CD4-positive, alpha-beta T cell treated with Interferon alpha-2 for 1 hour (primary cell): Measurements from ENCODE around the gene OPN4.

ENCODE experiments used
- DNase-seq, 2 donors: peaks; one replicate each; pipeline ENCODE4 v3.0.0-alpha.2; 2020 to 2022

The OPN4 gene

DNA sequence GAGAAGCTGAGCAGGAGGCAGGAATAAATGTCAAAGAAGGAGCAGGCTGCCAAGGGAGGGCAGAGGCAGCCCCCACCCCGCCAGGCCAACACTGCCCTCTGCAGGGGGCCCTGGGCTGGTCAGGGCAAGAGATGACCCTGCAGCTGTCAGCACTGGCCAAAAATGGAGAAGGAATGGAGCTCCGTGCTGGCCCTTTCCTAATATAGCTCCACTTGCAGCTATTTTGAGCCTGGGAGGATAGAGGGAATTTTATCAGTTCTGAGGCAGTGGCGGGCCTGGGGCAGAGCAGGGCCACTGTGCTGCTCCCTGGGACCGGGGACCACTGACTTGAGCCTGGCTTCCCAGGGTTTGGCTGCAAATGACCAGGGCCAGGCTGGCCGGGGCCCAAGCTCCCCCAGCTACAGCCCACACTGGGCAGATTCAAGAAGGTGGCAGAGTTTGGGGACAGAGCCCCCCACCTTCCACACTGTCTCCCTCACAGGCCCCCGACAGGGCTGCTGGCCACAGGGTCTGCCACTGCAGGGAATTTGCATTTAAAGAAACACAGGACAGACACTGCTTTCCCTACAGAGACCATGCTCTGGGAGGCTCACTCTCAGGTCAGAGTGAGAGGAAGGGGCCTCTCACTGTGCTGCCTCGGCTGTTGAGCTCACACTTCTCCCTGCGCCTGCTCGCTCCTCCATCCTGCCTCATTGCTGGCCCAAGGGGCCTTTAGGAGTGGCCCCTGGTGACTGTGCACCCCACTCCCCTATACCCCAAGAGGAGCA is 30.2 kb downstream of the OPN4 start:
- DNase-seq = no peak

DNA sequence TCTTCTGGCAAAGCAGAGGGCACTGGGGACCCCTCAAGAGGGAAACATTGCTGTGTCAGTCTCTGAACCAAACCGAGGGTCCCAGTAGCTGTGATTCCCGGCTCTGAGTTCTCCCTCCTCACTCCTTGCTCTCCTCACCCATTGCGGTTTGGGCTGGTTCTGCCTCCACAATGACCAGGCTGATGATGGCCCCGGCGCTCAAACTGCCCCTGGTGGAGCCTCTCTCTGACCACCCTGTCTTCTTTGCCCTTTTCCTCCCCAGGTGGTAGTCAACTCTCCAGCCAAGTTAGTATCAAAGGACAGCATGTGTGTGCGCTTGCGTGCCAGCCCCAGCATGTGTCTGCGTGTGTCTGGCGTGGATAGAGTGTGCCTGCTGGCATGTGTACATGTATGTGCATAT is 31.1 kb downstream of the OPN4 start:
- DNase-seq = no peak

DNA sequence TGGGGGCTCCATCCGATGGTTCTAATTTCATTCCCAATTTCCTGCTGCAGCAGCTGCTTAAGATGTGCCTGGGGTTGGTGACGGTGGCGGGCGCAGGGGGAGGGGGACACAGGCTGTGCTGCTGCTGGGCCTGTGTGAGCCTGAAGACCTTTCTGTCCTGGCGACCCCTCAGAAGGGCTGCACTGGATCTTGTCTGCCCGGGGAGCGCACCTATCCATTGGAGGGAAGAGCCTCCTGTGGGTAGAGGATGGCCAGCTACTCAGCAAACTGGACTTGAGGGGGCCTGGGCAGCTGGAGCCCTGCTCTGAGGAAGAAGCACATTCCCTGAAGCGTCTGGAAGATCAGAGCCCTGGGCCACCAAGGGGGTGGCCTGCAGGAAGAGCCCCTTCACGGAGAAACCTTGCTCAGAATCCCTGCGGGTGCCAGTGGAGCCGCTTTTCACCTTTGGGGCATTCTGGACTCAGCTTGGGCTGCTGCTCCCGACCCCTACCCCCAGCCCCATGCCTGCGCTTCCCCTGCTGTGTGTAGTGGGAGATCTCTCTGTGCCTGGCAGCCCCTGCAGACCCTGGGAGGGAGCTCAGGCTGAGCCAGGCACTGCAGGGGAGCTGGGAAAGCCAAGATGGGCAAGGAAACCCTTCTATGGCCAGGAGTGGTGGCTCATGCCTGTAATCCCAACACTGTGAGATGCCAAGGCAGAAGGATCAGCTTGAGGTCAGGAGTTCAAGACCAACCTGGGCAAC is 31.7 kb downstream of the OPN4 start:
- no peak for DNase-seq

DNA sequence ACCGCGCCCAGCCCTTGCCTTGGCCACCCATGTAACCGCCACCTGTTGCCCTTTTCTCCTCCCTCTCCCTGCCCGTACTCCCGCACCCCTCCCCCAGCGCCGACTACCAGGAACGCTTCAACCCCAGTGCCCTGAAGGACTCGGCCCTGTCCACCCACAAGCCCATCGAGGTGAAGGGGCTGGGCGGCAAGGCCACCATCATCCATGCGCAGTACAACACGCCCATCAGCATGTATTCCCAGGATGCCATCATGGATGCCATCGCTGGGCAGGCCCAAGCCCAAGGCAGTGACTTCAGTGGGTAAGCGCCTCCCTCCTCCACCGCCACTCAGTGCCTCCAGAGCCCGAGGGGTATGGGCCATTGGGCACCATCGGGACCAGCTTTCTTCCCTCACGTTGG is 32.6 kb downstream of the OPN4 start:
- DNase-seq = no peak

DNA sequence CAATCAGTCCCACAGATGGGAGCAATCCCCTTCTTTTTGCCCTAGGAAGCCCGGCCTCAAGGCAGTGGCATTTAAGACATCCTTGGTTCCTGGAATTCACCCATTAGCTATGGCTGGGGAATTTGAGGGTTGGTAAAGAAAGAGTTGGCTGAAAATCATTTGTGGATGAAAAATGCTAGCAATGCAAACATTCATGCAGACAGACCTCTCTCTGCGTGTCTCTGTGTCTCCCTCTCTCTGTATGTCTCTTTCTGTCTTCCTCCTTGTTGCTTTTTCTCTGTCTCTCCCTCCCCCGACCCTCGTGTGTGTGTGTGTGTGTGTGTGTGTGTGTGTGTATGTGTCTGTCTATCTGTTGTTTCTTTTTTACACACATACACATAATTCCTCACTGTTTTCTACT is 33.4 kb downstream of the OPN4 start:
- no peak for DNase-seq

DNA sequence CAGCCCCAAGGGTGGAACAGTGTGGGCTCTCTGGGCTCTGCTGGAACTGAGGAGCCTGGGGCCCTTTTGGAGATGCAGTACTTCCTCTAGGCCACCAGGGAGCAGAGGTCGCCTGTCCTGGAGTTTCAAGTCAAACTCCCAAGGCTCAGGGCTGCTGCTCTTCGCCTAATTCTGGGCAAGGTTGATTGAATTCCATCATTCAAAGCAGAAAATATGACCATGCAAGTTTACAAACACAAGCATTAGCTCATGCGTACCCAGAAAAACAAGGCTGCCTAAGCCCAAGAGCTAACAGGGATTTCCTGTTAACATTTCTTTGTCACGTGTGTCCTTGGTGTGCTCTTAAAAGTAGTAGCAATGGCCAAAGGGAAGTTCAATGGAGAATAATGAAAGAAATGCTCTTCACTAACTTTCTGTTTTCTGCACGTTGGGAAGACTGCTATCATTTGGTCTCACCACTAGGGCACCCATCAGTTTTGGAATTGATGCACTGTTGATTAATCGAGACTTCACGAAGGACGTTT is 34.1 kb downstream of the OPN4 start:
- peak; percentile 46 to 65 for DNase-seq

DNA sequence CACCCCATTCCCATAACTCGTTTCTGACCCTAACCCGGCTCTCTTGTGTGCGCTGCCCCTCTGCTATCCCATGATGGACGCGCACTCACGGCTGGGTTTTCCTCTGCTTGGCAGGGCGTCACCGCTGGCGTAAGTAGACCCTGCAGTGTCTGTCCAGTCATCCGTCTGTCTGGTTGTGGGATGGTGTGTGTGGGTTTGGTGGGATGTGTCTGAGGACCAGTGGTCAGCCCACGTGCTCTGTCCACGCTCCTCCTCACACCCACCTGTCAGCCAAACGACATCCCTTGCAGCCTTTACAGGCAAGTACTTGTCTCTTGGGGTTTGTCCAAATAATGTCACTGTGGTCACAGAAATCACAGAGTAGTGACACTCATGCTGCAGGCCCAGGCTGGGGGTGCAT is 34.8 kb downstream of the OPN4 start:
- no peak for DNase-seq

DNA sequence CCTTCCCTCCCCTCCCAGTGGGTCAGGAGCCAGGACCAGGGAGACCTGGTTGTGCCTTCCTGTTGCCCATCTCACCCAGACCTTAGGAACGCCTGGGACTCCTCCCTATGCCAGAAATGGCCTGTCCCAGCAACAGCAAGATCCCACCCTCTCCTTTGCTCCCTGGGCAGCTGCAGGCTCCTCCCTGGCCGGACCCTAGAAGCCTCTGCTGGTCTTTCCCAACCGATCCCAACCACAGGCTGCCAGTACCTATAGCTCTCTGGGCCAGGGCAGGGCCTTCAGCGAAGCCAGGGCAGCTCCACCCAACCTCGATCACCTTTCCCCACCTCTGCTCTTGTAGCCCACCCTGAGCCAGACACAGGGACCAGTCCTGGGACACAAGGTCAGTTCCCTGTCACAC is 35.9 kb downstream of the OPN4 start:
- DNase-seq = no peak

DNA sequence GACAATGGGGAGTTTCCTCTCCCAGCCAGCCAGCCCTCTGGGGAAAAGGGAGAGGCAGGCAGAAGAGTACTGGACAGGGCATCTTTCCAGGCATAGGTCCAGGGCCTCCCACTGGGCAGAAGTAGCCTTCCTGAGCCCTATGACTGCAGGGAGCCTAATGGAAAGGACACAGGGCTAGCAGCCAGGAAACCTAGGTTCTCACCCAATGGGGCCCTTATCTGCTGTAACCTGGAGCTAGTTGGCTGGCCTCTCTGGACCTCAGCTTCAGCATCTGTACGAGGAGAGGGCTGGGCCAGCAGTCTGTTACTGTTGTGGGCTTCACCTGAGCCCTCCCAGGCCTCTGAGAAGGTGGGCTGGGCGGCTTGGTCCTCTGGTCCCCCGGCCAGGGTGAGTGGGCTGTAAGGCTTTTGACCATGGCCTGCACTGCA is 36.3 kb downstream of the OPN4 start:
- no peak for DNase-seq

DNA sequence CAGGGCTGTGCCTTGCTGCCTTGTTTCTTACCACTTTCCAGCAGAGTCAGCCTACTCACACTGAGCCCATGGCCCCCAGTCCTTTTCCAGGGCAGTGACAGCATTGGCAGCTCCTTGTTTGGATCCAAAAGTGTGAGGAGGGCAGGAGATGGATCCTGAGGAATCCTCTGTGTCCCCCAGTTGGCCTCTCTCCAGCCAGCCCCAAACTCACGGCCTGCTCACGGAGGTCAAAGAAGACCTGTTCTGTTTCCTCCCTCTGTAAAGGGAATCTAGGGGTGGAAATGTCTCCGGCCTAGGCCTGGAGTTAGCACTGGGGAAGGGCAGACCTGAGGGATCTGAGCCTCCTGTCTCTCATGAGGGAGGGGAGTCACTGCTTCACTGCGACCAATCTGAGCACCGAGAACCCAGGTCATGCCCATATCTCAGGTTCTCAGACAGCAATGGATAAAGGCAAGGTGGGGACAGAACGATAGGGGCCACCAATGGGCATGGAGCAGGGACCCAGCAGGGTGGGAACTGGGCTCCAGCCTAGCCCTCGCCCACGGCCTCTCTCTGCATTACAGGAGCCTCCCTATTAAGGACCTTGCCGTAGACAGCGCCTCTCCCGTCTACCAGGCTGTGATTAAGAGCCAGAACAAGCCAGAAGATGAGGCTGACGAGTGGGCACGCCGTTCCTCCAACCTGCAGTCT is 37.1 kb downstream of the OPN4 start:
- DNase-seq = no peak

DNA sequence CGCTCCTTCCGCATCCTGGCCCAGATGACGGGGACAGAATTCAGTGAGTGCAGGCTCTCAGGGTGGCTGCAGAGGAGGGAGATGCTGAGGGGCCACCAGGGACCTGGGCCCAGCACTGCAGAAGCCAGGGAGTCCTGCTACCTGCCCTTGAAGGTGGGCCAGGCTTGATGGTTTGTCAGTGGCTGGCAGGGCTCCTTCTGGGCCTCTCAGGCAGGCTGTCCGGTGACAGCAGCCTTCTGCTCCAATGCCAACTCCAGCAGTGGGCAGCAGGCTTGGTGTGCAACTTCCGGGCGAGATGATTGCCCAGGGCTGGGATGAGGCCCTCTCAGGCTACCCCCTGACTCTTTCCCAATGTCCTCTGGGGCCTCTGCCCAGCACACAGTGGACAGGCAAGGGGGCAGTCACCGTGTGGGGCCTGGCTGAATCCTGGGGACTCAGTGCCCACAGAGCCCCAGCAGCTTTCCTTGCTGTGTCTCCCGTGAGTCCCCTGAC is 37.7 kb downstream of the OPN4 start:
- DNase-seq = no peak

DNA sequence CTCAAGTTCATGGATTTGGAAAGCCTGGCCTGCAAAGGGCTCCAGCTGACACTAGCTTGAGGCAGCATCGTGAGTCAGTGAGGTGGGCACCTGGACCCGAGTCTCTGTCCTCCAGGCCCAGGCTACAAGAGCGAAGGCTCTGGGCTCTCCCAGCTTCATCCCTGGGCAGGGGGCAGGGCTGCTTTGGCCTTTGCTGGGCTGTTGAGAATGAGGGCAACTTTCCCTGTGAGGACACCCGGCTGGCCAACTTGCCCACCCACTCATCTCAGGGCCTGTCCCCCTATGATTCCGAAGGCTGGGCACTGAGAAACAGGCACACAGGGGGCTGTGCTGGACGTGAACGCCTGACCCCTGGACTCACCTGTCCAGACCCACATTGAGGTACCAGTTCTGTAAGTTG is 38.3 kb downstream of the OPN4 start:
- no peak for DNase-seq

DNA sequence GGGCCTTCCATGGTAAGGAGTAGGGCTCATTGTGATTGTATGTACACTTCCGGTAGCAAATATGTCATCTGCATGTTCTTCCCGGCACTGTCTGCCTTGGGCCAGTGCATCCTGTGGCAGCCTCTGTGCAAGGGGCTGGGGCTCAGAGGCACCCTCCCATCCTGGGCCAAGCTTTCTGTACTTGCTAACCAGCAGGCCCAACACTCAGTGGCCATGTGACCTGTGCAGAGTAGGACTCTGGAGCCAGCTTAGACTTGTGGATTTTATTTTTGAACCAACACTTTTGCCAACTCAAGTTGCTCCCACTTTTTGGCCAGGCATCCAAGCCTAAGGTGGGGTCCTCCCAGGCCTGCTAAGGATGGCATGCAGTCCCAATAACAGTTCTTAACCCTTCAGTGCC is 38.9 kb downstream of the OPN4 start:
- no peak for DNase-seq

DNA sequence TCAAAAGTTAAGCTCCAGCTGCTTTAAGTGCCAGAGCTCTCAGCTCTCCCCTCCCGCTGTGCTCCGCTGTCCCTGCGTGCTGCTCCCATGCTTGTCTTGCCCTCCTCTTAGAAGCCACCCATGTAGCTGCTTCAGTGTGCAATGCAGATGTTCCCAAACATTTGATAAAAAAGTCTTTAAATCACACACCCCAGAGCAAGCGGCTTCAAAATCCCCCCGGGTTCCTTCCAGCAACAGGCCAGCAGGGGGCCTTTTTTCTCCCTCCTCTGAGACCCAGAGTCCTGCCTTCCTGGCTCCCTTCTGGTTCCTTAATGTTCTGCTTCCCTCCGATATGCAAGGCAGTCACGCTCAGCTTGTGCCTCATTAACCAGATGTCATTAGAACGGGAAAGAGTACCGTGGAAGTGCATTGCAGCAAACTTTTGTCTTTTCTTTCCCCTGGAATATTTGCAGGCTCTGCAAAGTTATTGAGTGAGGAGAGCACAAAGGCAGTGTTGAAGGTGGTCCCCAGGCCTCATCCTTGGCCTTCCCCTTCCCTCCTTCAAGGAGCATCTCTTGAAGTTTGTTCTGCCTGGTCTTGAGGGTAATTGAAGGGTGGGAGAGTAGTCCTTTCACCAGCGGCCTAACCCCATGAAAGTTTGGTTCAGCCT is 39.5 kb downstream of the OPN4 start:
- peak; percentile 10 to 39 for DNase-seq

DNA sequence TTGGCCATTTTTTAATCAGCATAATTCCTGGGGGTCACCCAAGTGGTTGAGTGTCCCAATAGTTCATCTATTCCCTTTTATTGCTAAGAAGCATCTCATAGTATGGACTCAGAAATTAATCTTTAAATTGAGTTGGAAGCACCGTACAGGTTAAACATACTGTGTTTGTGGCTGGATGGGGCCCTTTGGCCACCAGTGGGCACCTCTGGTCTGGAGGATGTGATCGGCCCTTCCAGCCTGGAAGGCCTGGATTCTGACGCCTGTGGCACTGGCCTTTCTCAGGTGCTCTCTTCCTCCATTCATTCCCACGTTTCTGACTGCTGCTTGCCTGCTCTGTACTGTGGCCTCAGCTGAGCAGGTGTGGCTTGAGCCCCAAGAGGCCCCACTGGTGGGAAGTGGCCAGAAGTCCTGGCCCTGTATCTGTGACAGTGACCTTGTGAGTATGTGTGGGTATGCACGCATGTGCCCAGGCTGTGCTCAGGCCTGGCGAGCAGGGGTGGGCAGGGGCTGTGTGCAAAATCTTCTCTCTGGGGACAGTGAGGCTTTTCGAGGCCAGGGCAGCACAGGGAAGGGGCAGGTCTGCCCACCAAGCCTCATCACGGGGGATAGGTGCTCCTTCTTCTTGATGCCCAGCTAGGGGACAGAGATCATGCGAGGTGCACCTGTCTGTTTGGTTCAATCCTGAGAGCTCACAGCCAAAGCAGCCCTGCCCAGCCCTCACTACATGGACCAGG is 44.0 kb downstream of the OPN4 start:
- no peak for DNase-seq

DNA sequence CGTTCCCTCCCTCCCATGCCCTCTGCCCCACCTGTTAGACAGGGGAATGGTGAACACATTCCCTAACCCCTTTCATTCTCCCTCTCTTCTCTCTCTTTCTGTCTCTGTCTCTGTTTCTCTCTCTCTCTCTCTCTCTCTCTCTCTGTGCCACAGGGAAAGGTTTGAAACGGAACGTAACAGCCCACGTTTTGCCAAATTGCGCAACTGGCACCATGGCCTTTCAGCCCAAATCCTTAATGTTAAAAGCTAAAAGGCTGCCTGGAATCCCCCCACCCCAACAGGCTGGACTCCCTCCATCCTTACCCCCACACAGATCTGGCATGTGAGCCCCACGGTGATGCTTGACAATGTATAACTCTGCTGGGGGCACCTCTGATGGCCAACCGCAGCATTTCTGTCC is 44.8 kb downstream of the OPN4 start:
- DNase-seq = no peak

DNA sequence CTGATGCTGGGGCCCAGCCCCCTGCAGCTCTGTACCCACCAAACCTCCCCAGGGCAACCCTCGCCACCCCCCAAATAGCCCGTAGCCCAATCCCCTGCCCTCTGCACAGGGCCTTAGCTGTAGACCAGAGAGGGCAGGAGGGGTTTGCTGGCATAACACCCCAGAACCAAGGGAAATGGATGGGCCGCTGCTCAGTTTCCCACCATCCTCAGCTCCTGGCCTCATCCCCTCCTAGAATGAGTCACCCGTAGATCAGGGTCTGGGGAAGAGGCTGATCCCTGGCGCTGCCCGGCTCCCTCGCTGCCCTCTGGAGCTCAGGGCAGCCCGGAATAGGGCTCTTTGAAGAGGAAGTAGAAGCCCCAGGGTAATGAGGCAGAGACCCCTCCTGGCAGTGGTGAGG is 45.2 kb downstream of the OPN4 start:
- no peak for DNase-seq

DNA sequence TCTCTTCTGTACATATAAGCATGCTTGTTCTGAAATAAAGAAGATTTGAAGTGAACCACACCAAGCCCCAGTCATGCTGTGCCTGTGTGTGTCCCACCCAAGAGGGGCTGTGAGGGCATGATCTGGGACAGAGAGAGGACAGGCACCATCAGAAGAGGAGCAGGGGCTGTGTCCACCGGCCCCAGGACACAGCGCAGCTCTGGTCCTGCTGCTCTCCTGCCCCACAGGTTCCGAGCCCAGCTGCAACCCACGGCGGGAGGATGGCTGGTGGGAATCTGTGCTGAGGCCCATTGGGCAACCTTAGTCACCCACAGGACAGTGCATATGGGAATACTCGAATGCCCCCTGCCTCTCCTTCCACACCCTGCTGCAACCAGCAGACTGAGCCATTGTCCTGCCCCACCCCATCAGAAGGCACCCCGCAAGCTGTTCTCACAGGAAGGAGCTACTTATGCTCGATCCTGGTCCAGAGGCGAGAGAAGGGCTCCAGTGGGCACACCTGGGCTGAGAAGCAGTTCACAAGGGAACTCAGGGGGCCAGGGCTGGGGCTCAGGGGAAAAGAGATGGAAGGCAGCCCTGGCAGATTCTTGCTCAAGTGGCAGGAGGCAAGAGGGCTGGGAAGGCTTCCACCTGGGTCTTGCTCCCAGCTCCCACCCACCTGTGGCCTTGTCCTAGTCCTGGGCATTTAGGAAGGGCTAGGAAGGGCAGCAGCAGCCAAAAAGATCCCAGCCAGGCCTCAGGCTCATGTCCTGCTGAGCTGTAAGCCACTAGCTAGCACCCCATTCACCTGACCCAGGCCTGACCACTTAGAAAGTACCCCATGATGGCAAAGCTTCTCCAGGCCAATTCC is 45.9 kb downstream of the OPN4 start:
- DNase-seq = no peak

DNA sequence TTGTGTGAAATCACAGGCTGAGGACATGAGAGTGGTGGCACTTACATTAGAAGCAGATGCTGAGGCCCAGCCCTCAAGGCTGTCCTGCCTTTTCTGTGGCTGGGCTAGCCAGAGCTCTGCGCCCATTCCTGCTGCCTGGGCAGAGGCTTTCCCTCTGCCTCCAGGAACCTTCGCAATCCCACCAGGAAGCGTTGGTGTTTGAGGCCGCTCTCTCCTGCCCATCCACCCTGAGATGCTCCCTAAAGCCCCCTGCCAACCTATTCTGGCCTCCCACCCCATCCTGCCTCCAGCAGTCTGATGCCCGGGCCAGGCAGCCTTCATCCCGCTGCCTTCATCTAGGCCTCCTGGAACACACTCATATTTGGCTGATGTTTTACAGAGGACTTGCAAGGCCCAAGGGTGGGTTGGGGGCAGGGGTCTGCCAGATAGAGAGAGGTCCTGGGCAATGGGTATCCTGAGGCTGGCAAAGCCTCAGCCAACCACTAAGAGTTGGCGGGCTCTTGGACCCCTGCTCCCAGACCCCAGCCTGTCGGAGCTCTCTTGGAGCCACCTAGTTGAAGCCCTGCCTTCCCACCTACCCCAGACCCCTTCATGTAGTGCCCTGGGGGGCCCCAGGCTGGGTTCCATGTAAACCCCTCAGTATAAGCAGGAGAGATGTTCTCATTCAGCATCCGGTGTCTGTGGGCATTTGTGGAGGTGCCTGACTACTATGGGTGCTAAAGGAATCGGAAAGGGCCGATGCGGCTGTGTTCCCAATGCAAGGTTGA is 46.7 kb downstream of the OPN4 start:
- no peak for DNase-seq

DNA sequence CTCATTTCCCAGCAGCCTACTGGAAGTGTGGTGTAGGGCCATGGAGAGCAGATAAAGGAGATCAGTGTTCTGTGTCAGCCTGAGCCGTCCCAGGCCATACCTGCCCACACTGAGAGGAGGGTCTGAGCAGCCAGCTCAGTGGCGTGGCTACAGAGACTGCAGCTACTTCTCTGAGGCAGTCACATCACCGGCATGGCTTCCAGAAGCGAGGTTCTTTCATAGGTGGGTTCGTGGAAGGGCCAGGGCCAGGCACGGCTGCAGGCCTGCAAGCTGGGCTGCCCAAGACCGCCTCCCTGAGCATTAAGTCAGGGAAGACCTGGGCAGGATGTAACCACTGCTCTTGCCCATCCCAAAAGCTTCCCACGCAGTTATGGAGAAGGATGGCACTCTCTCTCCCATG is 48.8 kb downstream of the OPN4 start:
- DNase-seq = no peak

DNA sequence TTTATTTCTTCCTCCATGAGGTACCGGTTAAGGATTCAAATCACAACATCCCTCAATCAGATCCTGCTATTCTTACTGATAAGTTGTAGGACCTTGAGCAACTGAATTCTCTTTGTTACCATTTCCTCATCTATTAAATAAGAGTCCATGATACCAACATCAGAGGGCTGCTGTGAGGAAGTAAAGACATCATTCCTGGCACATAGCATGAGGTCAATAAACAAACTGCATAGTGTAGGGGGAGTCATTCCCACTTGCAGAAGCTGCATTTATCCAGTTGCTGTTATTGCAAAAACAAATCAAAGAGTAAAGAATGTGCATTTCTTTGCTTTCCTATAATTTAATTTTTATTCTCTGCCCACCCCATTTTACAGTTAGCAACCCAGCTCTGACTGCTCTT is 50.8 kb downstream of the OPN4 start:
- no peak for DNase-seq
